A673 (cell line): ENCODE measurements around the gene TP53. TPM values are rescaled to one million over a fixed set of nuclear protein-coding genes. Genes with fewer than 3 reads are reported as not detected.

Experiments used
- BruUV-seq: library from RNA; stranded (reverse); fragments of 400-500 nt; replicated peaks from 2 replicates; lab custom pipeline; 2021; lab: Mats Ljungman, UMichigan
- CTCF ChIA-PET: fragments of 300-600 bp; sonication (Branson Sonifier 250); formaldehyde crosslinking; loops from one replicate; lab custom pipeline; 2022; ENCODE audit warnings: antibody characterized with exemption; lab: Charles Lee
- POLR2A ChIA-PET: fragments of 300-600 bp; sonication (Branson Sonifier 250); formaldehyde crosslinking; loops from one replicate; lab custom pipeline; 2022; ENCODE audit warnings: antibody characterized with exemption; ENCODE audit not compliant: low non-redundant PET; lab: Charles Lee
- DNase-seq: peaks from one replicate; pipeline ENCODE4 v3.0.0-alpha.2; 2015; ENCODE audit warnings: low spot score
- H3K27ac ChIP-seq: fragments of 200-600 bp; sonication (generic); 2 replicates; pipeline ENCODE4 v1.5.1; 2016; ENCODE audit warnings: mixed run types, low read depth, mild to moderate bottlenecking, mixed read lengths, antibody characterized with exemption, low read length; ENCODE audit not compliant: poor library complexity, severe bottlenecking
- H3K27me3 ChIP-seq: fragments of 200-600 bp; sonication (generic); replicated peaks from 2 replicates; pipeline ENCODE4 v1.6.1; 2017; ENCODE audit warnings: mixed run types, low read depth, mild to moderate bottlenecking, mixed read lengths, antibody characterized with exemption, low read length; ENCODE audit not compliant: insufficient read depth, poor library complexity
- H3K36me3 ChIP-seq: fragments of 200-600 bp; sonication (generic); 2 replicates; pipeline ENCODE4 v1.6.1; 2016; ENCODE audit warnings: mixed run types, mild to moderate bottlenecking, mixed read lengths, antibody characterized with exemption, low read length; ENCODE audit not compliant: insufficient read depth, poor library complexity, severe bottlenecking
- H3K4me1 ChIP-seq: fragments of 200-600 bp; sonication (generic); 2 replicates; pipeline ENCODE4 v1.6.1; 2017; ENCODE audit warnings: mixed run types, mild to moderate bottlenecking, mixed read lengths, antibody characterized with exemption, low read length; ENCODE audit not compliant: insufficient read depth, poor library complexity, severe bottlenecking
- H3K4me3 ChIP-seq: fragments of 200-600 bp; sonication (generic); 2 replicates; pipeline ENCODE4 v1.5.1; 2016; ENCODE audit warnings: low read depth, mixed run types, mild to moderate bottlenecking, mixed read lengths, low read length; ENCODE audit not compliant: poor library complexity, severe bottlenecking
- H3K9me3 ChIP-seq: fragments of 200-600 bp; sonication (generic); 2 replicates; pipeline ENCODE4 v1.6.1; 2016; ENCODE audit warnings: mixed run types, low read depth, mild to moderate bottlenecking, mixed read lengths, antibody characterized with exemption, low read length; ENCODE audit not compliant: poor library complexity, severe bottlenecking
- CTCF ChIP-seq: fragments of 300-800, 200-600 bp; sonication (generic); conservative IDR thresholded peaks from 2 replicates; pipeline ENCODE4 v1.5.1; 2017; ENCODE audit warnings: low read depth, mild to moderate bottlenecking, antibody characterized with exemption, low read length, moderate library complexity, mixed read lengths
- EZH2 ChIP-seq: fragments of 200-600 bp; sonication (generic); IDR thresholded peaks from 2 replicates; pipeline ENCODE4 v1.6.1; 2017; ENCODE audit warnings: borderline replicate concordance, low read depth, mild to moderate bottlenecking, mixed read lengths, antibody characterized with exemption, low read length; ENCODE audit not compliant: poor library complexity, severe bottlenecking
- intact Hi-C: fragments of 100-400 bp; cut with micrococcal nuclease; formaldehyde crosslinking; loops from one replicate; pipeline ENCODE4 v1.10.0; 2022; ENCODE audit not compliant: unreplicated experiment
- total RNA-seq: library from RNA; stranded (reverse); gene quantifications from 2 replicates; pipeline ENCODE4 v1.2.3, GENCODE V29; 2021

TP53 gene
- total RNA-seq, 1 experiment from 2014 or later = 34.8 TPM

DNA sequence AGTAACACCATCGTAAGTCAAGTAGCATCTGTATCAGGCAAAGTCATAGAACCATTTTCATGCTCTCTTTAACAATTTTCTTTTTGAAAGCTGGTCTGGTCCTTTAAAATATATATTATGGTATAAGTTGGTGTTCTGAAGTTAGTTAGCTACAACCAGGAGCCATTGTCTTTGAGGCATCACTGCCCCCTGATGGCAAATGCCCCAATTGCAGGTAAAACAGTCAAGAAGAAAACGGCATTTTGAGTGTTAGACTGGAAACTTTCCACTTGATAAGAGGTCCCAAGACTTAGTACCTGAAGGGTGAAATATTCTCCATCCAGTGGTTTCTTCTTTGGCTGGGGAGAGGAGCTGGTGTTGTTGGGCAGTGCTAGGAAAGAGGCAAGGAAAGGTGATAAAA lies 14.1 kb downstream of the TP53 start:
- TF ChIP-seq CTCF (peak; percentile 63), EZH2 (no peak)
- H3K9me3 ChIP-seq = peaks cover 5% of the 10 kb centered on the region
- BruUV-seq = no TSS peak
- no peak overlapping the region for H3K27ac ChIP-seq
- peaks cover 67% of the 10 kb centered on the region for H3K36me3 ChIP-seq
- H3K27me3 ChIP-seq = no peaks in the 10 kb centered on the region
- H3K4me3 ChIP-seq = no peak overlapping the region
- DNase-seq = peak; percentile 44
- intact Hi-C loops = no loop called here
- ChIA-PET POLR2A (no interaction called here), CTCF (interaction anchor here (0.8 kb wide), 1 partner anchor 22 kb away, joined by 4 read pairs; the partner anchor contains the start of gene ATP1B2)
- no peaks in the 10 kb centered on the region for H3K4me1 ChIP-seq

DNA sequence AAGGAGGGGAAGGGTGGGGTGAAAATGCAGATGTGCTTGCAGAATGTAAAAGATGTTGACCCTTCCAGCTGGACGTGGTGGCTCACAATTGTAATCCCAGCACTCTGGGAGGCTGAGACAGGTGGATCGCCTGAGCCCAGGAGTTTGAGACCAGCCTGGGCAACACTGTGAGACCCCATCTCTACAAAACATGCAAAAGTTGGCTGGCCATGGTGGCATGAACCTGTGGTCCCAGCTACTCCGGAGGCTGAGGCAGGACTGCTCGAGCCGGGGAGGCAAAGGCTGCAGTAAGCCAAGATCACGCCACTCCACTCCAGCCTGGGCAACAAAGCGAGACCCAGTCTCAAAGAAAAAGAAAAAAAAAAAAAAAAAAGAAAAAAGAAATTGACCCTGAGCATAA lies 18.8 kb downstream of the TP53 start:
- peaks cover 51% of the 10 kb centered on the region for H3K36me3 ChIP-seq
- BruUV-seq = no TSS peak
- intact Hi-C loops = no loop called here
- H3K4me1 ChIP-seq = no peaks in the 10 kb centered on the region
- H3K4me3 ChIP-seq = no peak overlapping the region
- no peak overlapping the region for H3K27ac ChIP-seq
- no peaks in the 10 kb centered on the region for H3K27me3 ChIP-seq
- POLR2A ChIA-PET = no interaction called here
- DNase-seq = no peak
- H3K9me3 ChIP-seq = peaks cover 2% of the 10 kb centered on the region
- CTCF ChIA-PET = interaction anchor here (0.7 kb wide), 1 partner anchor 252 kb away, joined by 3 read pairs; no protein-coding TSS in a partner anchor
- TF ChIP-seq EZH2 = no peak
- TF ChIP-seq CTCF = no peak

DNA sequence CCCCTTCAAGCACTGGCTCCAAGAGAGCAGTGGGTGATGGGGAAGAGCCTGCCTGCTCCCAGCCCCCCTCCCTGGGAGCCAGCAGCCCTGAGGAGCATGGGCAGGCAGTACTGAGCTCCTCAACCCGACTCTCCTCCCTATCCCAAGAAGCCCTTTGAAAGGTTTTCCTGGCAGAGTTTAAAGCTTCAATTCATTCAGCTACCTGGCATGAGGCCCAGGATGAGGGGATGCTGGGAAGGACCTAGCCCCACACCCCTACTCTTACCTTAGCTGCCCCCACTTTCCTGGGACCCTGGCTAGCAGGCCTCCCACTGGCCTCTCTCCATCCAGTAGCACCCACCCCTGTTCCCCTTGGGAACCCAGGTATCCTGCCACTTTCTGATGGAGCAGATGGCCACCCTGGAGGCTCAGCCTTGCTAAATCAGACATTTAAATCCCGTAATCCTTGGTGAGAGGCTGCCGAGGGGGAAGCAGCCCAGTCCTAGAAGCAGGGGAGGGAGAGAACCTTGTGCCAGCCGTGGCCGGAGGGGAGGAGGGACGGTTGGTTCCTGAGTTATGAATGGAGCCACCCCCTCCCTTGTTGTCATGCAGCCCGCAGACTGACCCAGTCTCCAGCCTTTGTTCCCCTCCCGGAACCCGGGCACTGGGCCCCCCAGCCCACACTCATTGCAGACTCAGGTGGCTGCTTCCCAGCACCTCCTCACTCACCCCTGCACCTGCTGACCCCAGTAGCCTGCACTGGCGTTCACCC lies 19.5 kb downstream of the TP53 start:
- ChIA-PET CTCF (no interaction called here), POLR2A (interaction anchor here (0.7 kb wide), 1 partner anchor 17 kb away, joined by 10 read pairs; the partner anchor contains the start of gene ATP1B2)
- H3K36me3 ChIP-seq = peaks cover 45% of the 10 kb centered on the region
- H3K4me3 ChIP-seq = no peak overlapping the region
- TF ChIP-seq CTCF = no peak
- H3K4me1 ChIP-seq = no peaks in the 10 kb centered on the region
- no peaks in the 10 kb centered on the region for H3K27me3 ChIP-seq
- DNase-seq = no peak
- H3K27ac ChIP-seq = no peak overlapping the region
- intact Hi-C loops = no loop called here
- no TSS peak for BruUV-seq
- no peaks in the 10 kb centered on the region for H3K9me3 ChIP-seq
